Measurements from ENCODE around the gene ZRANB1. TPM values are rescaled to one million over a fixed set of nuclear protein-coding genes. Genes with fewer than 3 reads are reported as not detected.

ZRANB1 gene
- total RNA-seq, 1 experiment from 2014 or later, result 12.5 TPM

DNA sequence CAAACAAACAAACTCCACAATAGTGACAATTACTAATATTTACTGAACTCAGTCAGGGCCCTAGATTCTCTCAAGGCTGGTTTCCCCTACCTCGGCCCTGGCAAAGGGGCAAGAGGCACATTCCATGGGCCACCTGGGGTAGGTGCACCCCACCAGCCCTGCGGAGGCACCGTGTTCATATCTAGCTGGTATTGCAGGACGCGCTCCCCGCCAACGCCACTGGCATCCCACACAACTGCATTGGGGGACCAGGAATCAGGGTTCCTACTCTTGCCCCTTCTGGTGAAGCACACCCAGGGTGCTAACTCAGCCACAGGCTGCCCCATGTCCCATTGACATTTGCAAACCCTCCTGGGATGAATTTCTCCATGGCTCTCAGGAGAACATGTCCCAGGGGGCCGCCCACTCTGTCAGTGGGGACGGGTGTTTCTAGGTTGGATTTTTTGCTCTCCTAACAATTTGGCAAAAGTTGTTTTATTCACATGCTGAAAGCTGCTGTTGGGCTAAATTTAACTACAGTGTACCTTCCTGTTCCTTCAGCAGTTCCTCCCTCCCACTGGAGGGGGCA, 76.7 kb downstream of the ZRANB1 start:
- no peak overlapping the region for H3K27ac Mint-ChIP-seq (ENCODE audit: unreplicated experiment)
- peaks cover 13% of the 10 kb centered on the region for H3K36me3 Mint-ChIP-seq (ENCODE audit: insufficient read depth, unreplicated experiment)
- BruUV-seq (replicated peaks), result no TSS peak
- intact Hi-C loops (cut with micrococcal nuclease; ENCODE audit: unreplicated experiment), result no loop called here
- H3K4me1 Mint-ChIP-seq (ENCODE audit: low read depth, unreplicated experiment), result no peaks in the 10 kb centered on the region
- TF ChIP-seq, protein P1, sequence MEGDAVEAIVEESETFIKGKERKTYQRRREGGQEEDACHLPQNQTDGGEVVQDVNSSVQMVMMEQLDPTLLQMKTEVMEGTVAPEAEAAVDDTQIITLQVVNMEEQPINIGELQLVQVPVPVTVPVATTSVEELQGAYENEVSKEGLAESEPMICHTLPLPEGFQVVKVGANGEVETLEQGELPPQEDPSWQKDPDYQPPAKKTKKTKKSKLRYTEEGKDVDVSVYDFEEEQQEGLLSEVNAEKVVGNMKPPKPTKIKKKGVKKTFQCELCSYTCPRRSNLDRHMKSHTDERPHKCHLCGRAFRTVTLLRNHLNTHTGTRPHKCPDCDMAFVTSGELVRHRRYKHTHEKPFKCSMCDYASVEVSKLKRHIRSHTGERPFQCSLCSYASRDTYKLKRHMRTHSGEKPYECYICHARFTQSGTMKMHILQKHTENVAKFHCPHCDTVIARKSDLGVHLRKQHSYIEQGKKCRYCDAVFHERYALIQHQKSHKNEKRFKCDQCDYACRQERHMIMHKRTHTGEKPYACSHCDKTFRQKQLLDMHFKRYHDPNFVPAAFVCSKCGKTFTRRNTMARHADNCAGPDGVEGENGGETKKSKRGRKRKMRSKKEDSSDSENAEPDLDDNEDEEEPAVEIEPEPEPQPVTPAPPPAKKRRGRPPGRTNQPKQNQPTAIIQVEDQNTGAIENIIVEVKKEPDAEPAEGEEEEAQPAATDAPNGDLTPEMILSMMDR (IDR thresholded peaks at IDR 0.05; ENCODE audit: unreplicated experiment), result no peak
- H3K9me3 Mint-ChIP-seq (ENCODE audit: low read depth, unreplicated experiment), result no peaks in the 10 kb centered on the region
- CTCF ChIA-PET, result no interaction called here
- no peaks in the 10 kb centered on the region for H3K27me3 Mint-ChIP-seq (ENCODE audit: unreplicated experiment)
- H3K4me3 Mint-ChIP-seq (ENCODE audit: low read depth, unreplicated experiment), result no peak overlapping the region
- DNase-seq, result no peak

DNA sequence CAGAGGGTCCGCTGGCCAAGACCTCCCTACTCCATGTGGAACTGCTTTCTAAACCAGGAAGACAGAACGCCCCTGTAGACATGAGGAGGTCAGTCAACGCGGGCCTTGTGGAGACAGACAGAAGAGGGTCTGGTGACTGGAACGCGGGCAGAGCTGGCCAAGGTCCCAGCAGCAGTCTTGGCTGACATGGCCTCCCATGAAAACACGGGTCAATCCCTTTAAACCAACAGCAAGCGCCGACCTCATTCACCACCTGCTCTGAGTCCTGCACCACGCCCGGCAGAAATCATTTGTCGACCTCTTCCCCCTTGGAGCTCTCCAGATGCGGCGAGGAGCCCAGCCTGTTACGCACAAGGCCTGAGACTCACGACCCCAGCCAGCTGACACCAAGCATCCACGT, 78.5 kb downstream of the ZRANB1 start:
- CTCF ChIA-PET, result no interaction called here
- Mint-ChIP-seq H3K9me3 (ENCODE audit: low read depth, unreplicated experiment) (no peaks in the 10 kb centered on the region), H3K27me3 (ENCODE audit: unreplicated experiment) (no peaks in the 10 kb centered on the region), H3K4me1 (ENCODE audit: low read depth, unreplicated experiment) (no peaks in the 10 kb centered on the region), H3K27ac (ENCODE audit: unreplicated experiment) (no peak overlapping the region), H3K36me3 (ENCODE audit: insufficient read depth, unreplicated experiment) (peaks cover 15% of the 10 kb centered on the region), H3K4me3 (ENCODE audit: low read depth, unreplicated experiment) (no peak overlapping the region)
- intact Hi-C loops (cut with micrococcal nuclease; ENCODE audit: unreplicated experiment), result no loop called here
- BruUV-seq (replicated peaks), result no TSS peak
- TF ChIP-seq, protein P1 (IDR thresholded peaks at IDR 0.05; ENCODE audit: unreplicated experiment), result no peak
- no peak for DNase-seq

DNA sequence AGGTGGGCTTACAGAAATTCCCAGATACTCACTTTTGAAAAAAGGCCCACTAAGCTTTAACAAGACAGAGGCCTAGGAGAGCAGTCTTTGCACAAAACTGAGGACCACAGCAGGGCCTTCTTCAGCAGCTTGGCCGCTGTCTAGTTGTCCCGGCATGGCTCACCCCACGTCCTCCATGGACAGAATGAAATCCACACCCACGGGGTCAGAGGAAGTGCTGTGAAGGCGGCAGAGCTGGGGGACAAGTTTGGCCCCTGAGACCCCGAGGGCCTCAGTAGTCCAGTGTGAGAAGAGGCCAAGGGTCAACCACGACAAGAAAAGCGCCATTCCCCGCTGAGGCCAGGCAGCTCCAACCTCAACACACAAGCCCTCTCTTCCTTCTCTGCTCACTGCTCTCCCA, 78.9 kb downstream of the ZRANB1 start:
- peaks cover 20% of the 10 kb centered on the region for H3K36me3 Mint-ChIP-seq (ENCODE audit: insufficient read depth, unreplicated experiment)
- intact Hi-C loops (cut with micrococcal nuclease; ENCODE audit: unreplicated experiment), result no loop called here

DNA sequence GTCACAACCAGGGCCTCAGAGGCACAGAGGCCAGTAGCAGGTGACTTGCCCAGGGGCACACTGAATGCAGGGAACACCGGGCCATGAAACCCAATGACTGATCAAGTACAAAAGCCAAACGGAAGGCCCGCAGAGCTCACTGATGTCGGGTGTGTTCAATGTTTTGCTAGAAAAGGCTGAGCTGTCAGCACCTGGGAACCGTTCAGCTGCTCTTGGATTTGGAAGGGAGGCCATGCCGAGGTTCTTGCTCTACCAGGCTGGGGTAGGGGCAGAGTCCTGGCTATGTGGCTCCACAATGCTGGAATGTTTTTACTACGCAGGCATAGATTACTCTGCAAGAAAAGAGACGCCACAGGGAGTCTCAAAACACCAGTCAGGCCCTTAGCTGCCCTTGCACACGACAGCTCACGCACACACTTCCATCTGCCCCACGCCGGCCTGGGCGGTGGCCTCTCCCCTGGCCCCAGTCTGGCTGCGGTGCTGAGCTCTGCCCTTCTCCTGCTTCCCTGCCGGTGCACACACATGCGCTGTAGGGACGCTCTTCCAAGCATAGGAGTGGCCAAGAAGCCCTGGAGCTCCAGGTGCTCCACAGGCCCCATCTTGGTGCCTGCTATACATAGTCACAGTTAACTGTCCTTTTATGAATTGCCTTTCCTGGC, 79.9 kb downstream of the ZRANB1 start:
- DNase-seq, result no peak
- H3K27ac Mint-ChIP-seq (ENCODE audit: unreplicated experiment), result peak overlapping the region; percentile 46
- no peaks in the 10 kb centered on the region for H3K4me1 Mint-ChIP-seq (ENCODE audit: low read depth, unreplicated experiment)
- CTCF ChIA-PET, result interaction anchor here (0.6 kb wide), 1 partner anchor 69 kb away, joined by 6 read pairs; no protein-coding TSS in a partner anchor
- H3K36me3 Mint-ChIP-seq (ENCODE audit: insufficient read depth, unreplicated experiment), result peaks cover 23% of the 10 kb centered on the region
- no peak overlapping the region for H3K4me3 Mint-ChIP-seq (ENCODE audit: low read depth, unreplicated experiment)
- intact Hi-C loops (cut with micrococcal nuclease; ENCODE audit: unreplicated experiment), result no loop called here
- TF ChIP-seq, protein P1 (IDR thresholded peaks at IDR 0.05; ENCODE audit: unreplicated experiment), result no peak
- BruUV-seq (replicated peaks), result no TSS peak
- no peaks in the 10 kb centered on the region for H3K27me3 Mint-ChIP-seq (ENCODE audit: unreplicated experiment)
- no peaks in the 10 kb centered on the region for H3K9me3 Mint-ChIP-seq (ENCODE audit: low read depth, unreplicated experiment)

More for the DNA sequence above, 78.9 kb downstream of the ZRANB1 start:
- CTCF ChIA-PET, result no interaction called here
- BruUV-seq (replicated peaks), result no TSS peak
- DNase-seq, result no peak
- H3K9me3 Mint-ChIP-seq (ENCODE audit: low read depth, unreplicated experiment), result no peaks in the 10 kb centered on the region
- H3K27me3 Mint-ChIP-seq (ENCODE audit: unreplicated experiment), result no peaks in the 10 kb centered on the region
- H3K27ac Mint-ChIP-seq (ENCODE audit: unreplicated experiment), result no peak overlapping the region
- TF ChIP-seq, protein P1 (IDR thresholded peaks at IDR 0.05; ENCODE audit: unreplicated experiment), result no peak
- H3K4me3 Mint-ChIP-seq (ENCODE audit: low read depth, unreplicated experiment), result no peak overlapping the region
- no peaks in the 10 kb centered on the region for H3K4me1 Mint-ChIP-seq (ENCODE audit: low read depth, unreplicated experiment)
